HG03039 (cell line): Measurements from ENCODE around the gene CNOT6.

Experiments
- ATAC-seq: cut with Tn5 transposase; IDR thresholded peaks from one replicate; pipeline ENCODE4 v1.9.1; 2021; ENCODE audit warnings: mild to moderate bottlenecking, moderate library complexity; ENCODE audit not compliant: unreplicated experiment

The CNOT6 gene

GRCh38 chr5:180598797-180599589 is 104.8 kb downstream of the CNOT6 start:
- no peak for ATAC-seq

GRCh38 chr5:180599590-180599914 is 105.4 kb downstream of the CNOT6 start:
- ATAC-seq: no peak

DNA sequence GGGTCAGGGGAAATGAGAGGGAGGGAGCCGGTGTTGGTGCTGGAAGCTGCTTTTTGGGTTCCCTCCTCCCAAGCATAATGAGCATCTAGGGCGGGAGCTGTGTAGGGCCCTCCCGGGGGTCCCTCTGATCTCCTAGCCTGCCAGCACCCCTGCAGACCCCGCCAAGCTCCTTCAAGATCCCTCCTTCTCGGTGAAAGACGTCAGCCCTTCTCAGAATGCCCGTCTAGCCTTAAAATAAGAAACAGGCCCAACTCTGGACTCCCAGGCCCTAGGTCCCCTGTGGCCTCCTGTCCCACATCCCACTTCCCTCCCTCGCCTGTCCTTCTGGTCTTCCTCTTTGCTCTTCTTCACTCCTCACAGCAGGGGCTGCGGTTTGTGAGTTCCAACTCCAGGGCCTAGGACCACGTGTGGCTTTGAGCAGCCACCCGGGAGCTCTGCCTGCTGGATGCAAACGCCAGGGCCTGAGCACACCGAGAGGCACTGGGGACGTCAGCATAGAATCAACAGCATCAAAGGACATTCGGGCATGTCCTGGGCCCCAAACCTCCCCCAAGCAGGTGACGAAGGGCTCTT is 105.9 kb downstream of the CNOT6 start:
- ATAC-seq: no peak

DNA sequence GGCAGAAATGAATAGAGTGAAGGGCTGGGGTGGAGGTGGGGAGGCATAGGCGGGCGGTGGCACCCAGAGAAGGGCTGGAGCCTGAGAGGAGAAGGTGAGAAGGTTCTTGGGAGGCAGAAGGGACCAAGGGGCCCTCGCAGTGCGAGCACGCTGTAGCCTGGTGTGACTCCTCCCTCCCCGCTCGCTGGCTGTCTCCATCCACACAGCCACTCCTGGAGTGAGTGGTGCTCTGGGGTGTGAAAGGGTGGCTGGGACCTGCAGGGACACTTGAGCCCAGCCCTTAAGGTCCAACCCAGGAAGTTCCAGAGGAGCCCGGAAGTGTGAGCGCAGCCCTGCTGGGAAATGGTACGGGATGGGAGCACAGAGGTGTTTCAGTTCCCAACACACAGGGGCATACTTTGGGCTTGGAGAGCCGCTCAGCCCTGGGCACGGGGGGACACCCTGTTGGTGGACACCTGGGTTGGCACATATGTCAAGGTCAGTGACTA is 106.4 kb downstream of the CNOT6 start:
- ATAC-seq: no peak

DNA sequence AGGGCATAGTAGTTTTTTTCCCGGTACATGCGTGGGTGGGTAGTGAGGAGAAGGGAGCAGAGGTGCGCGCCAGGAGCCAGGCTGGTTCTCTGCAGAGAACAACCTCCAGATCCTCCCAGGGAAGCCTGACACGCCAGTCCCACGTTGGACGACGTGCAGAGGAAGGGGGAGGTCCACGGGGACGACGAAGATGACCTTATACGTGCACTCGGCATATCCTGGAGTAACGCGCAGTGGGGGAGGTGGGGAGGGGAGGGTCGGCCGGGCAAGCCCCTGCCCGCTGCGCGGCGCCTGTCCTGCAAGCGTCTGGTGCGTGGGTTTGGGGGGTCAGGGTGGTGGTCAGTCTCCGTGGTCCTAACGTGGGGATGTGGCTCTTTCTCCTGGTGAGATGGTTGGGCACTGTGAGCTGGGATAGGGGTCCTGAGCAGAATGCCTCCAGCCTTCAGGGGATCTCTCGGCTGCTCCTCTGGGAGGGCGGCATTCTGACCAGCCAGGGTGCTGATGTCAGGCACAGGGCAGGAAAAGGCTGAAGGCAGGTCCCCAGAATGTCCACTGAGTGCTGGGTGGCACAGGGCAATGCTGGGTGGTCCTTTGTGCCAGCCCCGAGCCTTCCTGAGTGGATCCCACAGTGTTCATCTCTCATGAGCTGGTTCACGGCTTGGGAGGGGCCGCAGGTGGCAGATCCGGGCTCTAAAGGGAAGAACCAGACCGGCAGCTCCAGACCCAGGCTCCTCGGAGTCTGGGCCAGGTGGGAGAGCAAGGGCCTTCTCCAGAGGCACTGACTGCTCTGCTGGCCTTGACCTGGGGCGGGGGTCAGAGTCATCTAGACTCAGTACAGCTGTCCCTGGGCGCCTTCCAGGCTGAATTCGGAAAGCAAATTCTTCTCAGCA is 107.7 kb downstream of the CNOT6 start:
- ATAC-seq: no peak

DNA sequence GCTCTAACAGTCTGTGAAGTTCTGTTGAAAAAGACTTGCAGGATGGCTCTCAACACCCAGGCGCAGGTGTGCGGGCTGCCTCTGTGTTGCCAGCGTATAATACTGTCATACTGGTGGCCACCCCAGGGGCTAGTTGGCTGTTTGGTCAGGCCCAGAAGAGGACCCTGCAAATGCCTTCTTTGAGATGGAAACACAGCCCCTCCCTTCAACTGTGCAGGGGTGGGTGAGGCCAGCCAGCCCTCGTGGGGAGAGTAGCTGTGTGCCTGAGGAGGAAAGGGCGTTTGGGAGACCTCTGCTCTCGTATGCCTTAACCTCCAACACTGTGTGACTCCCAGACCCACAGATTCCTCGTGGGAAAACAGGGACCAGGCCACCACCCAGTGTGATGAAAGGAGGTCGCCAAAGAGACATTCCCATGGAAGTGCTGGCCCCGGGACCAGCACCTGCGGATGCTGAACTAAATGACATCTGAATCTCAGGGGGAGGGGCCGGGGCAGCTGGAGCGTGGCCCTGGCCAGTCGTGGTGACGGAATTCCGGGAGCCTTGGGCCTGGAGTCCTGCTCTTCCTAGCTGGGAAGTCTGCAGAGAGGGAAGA is 108.4 kb downstream of the CNOT6 start:
- no peak for ATAC-seq

- ATAC-seq: no peak
Observed at GRCh38 chr5:180603076-180603594, 109.0 kb downstream of the CNOT6 start.

GRCh38 chr5:180604271-180604670 is 110.1 kb downstream of the CNOT6 start:
- ATAC-seq: no peak

- no peak for ATAC-seq
Observed at GRCh38 chr5:180605554-180606214, 111.5 kb downstream of the CNOT6 start.

- ATAC-seq: no peak
Observed at GRCh38 chr5:180606215-180606785, 112.1 kb downstream of the CNOT6 start.

- no peak for ATAC-seq
Observed at GRCh38 chr5:180607861-180608571, 113.8 kb downstream of the CNOT6 start.

- no peak for ATAC-seq
Observed at GRCh38 chr5:180608572-180609310, 114.6 kb downstream of the CNOT6 start.

DNA sequence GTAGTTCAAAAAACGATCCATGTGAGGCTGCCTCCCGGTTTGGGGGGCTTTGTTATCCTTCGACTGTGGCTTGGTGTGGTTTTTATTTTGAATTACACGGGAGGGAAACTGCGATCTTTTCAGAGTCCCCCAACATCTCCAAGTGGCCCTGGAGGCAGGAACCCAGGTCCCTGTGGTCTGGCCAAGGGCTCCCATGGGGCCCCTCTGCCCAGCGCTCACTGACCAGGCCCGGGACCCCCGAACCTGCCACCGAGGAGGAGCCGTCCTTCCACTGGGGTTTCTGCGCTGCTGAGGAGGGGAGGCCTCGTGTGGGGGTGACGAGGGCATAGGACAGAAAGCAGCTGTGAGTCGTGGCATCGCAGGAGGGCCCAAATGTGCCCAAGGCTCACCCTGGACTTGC is 115.2 kb downstream of the CNOT6 start:
- ATAC-seq: no peak

GRCh38 chr5:180609817-180610550 is 115.8 kb downstream of the CNOT6 start:
- ATAC-seq: no peak

DNA sequence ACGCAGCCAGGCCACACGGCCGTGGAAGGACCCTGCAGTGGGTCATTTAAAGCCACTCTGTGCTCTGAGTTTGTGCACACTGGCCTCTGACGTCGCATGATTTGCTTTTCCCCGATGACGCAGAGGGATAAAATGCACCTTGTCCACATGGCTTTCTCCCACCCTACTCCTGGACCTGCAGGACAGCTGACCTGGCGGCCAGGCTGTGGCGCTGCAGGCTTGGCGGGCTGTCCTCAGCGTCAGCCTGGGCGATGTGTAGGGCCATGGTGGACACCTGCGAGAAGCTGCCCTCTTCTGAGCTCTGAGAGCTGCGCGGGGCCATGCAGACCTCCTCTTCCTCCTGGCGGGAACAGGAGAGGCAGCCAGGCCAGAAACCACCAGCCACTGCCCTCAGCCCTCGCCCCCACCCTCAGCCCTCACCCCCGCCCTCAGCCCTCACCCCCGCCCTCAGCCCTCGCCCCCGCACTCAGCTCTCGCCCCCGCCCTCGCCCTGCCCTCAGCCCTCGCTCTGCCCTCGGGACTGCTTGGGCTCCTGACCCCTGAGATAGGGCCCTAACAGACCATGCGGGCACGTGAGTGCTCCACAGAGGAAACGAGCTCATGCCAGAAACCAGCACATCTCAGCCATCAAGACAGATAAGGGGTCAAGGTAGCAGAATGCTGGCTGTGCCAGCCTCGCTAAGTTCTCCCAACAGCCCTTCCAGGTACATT is 117.1 kb downstream of the CNOT6 start:
- no peak for ATAC-seq

DNA sequence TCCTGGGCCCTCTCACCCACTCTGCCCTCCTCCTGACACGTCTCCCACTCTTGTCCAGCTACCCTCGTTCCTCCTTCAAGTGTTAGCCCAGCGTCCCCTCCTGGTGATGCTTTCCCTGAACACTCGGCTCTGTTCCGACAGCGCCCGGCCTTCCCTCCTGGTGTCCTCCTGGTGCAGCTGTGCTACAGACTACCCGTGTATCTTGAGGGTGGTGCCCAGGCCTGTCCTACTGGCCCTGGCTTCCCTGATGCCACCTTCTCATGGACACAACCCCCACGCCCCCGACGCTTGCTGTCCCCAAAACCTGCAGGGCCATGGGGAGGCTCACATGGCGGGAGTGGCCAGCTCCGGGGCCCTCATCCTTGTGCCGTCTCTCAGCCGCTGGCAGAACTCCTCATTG is 118.5 kb downstream of the CNOT6 start:
- ATAC-seq: no peak

DNA sequence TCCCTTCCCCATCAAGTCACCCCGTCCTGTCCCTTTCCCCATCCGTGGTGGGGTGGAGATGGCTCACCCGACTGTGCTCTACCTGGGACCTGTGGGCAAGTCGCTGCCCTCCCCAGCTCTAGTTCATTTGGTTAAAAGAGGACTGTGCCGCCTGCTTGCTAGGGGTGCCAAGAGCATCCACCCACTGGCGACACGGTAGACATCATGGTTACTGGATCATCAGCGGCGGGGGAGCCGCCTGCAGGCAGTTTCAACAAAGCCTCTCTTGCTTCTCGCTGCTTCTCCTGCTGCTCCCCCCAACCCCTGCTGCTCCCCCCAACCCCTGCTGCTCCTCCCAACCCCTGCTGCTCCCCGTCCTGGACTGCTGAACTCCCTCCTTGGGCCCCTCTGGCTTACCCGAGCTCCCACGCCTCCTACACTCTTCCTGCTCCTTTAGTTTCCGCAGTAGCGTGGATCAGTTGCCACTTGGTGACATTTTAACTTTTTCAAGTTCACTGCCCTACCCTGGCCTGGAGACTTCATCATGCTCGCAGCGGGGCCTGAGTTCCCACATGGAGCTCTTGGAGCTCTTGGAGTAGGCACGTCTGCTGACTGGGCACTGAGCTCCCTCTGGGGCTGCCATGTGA is 119.1 kb downstream of the CNOT6 start:
- ATAC-seq: no peak
